T47D (cell line): ENCODE results near the gene TMEM31.

Experiments
- DNase-seq, 2 experiments: peaks; one replicate each; pipeline versions ENCODE4 v3.0.0 to v3.0.0-alpha.2; 2011 to 2012; ENCODE audit warnings: low read depth in 1 of 2, low spot score in 1 of 2
- JUND ChIP-seq: IDR thresholded peaks from 2 replicates; pipeline ENCODE4 v1.6.1; 2012; ENCODE audit warnings: low read depth
- in situ Hi-C: cut with HindIII; loops from 2 replicates; pipeline ENCODE4 v1.10.0; 2016; ENCODE audit warnings: low sequenced_read_pairs, low pct_unique_long_range_greater_than_20kb

Gene TMEM31, protein sequence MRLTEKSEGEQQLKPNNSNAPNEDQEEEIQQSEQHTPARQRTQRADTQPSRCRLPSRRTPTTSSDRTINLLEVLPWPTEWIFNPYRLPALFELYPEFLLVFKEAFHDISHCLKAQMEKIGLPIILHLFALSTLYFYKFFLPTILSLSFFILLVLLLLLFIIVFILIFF

DNA sequence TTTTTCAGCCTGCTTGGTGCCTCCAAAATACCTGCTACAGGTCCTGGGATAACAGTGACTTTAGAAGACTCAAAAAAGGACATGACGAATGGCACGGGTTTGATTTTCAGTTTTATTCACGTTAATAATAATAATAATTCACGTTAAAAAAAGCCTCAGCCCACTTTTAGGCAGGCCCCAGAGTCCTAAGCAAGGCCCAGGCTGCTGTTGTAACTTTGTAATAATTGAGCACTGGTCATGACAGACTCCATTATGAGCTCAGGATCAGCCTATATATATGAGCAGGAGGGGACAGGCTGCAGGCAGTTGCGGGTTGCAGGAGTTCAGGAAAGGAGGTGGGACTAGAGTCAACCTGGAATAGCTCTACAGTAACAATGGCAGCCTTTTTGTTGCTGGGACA, at the start of gene TMEM31:
TSS of gene TMEM31 (plus strand) at position 301 of the 400 bp plus-strand sequence. CDS start 1,350 bp downstream, outside the sequence.
- in situ Hi-C loops = no loop called here
- no peak for DNase-seq
- no peak for TF ChIP-seq JUND

DNA sequence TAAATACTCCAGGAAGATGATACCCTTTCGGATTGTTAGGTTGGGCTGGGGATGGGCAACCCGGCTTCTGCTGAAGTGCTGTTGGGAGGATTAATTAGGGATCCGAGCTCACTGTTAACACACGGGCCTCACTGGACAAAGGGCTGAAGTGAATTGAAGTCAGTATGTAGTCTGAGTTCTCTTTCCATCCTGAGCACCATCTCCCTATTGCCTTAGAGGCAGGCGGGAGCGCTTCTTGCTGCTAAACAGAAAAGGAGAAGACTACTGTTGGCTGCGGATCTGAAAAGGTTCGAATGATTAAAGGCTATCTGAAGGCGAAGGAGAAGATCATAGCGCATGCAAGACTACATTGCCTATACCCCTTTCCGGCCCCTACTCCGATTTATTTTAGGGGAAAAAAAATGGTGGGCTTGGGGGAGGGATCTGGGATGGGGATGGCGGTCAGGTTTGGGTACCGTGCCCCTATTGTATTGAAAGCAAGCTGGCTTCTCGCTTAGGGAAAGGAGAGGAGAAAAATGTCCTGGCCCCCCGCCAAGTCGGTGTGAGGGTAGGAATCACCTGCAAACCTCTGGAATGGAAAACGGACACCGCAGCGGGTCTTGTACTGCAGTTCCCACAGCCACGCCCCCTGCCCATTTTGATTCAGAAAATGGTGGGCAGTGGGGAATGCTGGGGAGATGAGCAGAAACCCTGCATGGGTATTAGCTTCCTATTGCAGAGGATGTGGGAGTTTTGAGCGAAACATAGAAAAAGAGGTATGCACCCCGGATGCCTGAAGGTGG, 46.5 kb upstream of the TMEM31 start:
- TF ChIP-seq JUND = no peak
- no peak for DNase-seq
- in situ Hi-C loops = no loop called here

DNA sequence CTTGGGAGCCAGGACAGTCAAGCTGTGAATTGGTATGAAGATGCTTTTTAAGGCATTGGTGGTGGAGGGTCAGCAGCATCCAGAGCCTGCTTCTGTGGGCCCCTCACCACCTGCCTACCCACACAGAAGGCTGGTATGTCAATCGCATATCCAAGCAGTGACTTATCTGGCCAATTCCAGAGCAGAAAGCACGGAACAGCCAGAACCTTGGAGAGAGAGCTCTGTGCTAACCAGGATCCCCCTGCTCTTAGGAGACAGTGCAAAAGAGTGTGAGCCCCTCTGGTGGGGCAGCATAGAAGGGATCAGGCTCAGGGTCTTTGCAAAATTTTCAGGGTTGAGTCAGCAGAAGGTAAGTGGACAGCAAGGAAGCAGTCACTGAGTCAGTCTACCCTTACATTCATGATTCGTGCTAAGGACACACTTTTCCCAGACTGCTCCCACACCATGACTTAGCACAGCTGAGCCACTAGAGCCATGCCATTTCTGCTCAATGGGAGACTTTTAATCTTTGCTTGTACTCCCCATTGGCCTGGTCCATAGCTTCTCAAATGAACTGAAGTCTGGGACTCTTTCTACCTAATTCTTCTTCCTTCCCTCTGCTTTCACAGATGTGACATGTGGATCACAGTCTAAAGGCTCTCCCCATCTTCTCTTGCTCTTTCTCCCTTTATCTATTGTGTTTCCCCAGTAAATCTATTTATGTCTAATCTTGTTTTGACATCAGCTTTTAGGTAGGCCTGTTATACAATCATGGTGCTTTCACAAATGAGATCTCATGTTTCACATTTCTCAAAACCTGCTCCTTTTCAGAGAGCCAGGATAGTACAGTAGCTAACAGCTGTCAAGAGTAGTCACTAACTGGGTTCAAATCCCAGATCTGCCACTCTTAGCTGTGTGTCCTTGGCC, 44.3 kb upstream of the TMEM31 start:
- in situ Hi-C loops = no loop called here
- no peak for TF ChIP-seq JUND
- no peak for DNase-seq

DNA sequence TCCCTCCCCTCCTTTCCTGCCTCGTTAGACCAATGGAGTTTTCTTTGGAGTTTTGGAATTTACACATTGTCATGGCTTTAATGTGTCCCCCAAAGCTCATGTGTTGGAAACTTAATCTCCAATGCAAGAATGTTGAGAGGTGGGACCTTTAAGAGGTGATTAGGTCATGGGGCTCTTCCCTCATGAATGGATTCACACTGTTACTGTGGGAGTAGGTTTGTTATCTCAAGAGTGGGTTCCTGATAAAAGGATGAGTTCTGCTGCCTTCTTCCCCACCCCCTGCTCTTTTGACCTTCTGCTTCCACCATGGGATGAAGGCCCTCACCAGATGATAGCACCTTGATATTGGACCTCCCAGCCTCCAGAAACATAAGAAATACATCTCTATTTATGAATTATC, 41.0 kb upstream of the TMEM31 start:
- no peak for DNase-seq
- in situ Hi-C loops = no loop called here
- TF ChIP-seq JUND = no peak

DNA sequence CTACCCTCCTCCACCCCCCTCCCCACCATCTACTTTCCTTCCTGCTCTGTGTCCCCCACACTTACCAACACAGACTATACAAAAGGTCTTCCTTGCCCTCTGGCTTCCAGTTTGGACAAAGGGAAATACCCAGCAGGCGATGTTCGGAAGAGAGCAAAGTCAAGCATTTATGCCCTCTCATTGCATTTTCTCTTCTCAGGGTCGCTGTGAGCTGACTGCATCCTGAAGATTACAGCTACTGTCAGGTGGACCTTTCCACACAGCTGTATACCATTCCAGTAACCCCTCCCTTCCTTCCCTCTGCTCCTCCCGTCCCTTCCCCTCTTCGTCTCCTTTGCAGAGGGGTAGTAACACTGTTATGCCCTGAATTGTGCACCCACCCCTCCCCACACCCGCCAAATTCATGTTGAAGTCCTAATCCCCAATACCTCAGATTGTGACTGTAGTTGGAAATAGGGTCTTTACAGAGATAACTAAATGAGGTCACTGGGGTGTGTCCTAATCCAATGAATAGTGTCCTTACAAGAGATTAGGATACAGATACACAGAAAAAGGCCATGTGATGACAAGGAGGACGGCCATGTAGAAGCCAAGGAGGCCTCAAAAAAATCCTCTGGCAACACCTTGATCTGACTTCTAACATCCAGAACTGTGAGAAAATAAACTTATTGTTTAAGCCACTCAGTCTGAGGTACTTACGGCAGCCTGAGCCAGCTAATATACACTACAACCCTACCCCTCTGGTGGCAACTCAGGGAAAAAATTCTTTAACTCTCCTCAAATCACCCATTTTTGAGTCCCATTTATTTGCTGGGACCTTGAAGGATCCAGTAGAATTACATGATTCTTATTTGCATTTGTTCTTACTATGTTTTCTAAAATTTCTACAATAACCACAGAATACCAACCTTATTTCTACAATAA, 35.9 kb upstream of the TMEM31 start:
- no peak for TF ChIP-seq JUND
- DNase-seq = no peak
- in situ Hi-C loops = no loop called here

DNA sequence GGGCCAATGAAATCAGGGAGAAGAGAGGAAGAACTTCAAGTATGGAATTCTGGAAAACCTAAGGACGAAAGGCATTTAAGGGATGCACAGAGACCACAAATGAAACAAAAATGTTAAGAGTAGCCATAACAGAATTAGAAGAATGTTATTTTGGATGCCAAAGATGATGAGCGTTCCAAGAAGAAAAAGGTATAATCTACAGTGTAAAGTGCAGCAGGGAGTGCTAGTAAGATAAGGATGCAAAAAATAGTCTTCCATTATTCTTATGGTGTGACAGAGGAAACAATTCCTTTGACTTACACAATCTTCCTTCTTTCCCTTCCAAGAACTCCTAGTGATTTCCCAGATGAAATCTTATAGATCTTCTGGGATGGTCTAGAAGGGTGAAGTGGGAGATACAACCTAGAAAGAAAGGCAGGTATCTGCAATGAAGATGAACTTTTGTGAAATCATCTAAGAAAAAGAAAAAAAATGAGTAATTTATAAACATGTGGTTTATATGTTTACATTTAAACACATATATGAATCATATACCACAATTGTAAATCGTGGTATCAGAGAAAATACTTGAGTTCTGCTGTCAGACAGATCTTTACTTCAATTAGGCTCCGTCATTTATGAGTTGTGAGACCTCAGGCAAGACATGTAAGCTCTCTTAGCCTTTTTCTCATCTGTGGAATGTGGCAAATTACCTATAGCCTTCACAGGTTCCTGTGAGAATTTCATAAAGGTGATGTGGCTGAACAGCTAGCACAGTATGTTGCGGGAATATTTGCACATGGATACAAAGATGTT, 32.3 kb upstream of the TMEM31 start:
- no peak for DNase-seq
- TF ChIP-seq JUND = no peak
- in situ Hi-C loops = no loop called here

DNA sequence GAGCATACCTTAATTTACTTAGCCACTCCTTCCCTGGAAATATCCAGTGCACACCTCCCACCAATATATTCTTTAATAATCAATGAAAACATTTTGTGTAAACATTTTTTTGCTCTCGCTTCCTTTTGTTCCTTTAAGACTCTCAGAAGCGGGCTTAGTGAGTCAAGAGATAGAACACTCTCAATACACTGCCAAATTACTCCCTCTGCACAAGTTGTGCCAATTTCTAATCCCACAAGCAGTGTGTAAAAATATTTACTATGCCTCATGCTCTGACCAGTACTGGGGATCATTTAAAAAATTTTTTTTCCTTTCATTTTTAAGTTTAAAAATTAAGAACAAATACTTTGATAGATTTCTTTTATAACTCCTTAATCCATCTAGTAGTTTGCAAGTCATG, 29.3 kb upstream of the TMEM31 start:
- in situ Hi-C loops = no loop called here
- TF ChIP-seq JUND = no peak
- DNase-seq = no peak

DNA sequence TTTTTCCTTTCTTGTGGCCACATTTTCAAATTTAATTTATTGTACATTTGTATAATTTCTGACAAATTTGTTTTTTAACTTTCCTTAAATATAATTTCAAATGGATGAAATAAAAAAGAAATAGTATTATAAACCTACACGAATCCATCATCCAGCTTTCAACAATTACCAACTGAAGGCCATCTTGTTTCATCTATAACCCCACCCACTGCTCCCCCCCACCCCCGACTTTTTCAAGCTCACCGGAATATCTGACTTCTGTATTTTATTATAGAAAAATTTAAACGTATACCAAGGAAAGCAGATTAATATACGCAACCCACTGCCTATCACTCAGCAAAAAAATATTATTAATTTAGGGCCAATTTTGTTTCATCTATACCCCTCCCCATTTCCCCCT, 25.3 kb upstream of the TMEM31 start:
- DNase-seq = no peak
- no peak for TF ChIP-seq JUND

DNA sequence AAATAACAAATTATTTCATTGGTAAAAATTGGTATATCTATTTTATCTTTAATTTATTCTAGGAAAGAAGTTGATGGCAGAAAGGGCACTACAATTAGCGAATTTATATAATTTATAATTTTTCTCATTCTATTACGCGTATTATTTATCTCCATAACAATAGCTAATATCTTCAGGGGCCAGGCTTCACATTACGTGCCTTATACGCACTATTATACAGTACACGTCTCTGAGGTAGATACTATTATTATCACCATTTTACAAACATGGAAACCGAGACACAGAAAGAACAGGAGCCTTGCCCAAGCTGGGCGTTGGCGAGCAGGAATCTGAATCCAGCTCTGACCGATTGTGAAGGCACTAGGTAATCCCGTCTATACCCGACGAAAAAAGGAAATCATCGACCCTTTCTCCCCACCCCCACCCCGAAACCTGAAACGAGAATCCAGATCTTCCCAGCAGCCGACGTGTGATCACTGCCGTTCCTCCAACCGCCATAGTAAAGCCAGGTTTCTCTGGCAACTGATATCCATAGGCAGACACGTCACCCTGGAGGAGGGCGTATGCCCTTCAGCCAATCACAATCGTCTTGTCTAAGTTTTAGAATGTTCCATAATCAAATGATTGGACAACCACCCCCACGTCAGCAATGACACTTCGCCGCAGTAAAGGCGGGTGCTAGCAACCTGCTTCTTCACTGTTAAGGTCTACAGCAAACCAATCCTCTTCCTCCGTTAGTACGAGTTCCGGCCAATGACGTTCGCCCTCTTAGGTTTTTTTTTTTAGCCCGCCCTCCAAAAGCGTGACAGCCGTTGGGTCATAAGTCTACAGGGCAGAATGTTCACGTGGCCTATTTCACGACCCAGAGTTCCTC, 24.3 kb upstream of the TMEM31 start, which contains the start of gene MORF4L2:
TSS of gene MORF4L2 (minus strand) at position 501 of the 874 bp plus-strand sequence. CDS start 9,672 bp downstream, outside the sequence.
- in situ Hi-C loops = no loop called here
- DNase-seq = peak; percentile 14 to 96
- no peak for TF ChIP-seq JUND

More for the DNA sequence above, 25.3 kb upstream of the TMEM31 start:
- in situ Hi-C loops = no loop called here

DNA sequence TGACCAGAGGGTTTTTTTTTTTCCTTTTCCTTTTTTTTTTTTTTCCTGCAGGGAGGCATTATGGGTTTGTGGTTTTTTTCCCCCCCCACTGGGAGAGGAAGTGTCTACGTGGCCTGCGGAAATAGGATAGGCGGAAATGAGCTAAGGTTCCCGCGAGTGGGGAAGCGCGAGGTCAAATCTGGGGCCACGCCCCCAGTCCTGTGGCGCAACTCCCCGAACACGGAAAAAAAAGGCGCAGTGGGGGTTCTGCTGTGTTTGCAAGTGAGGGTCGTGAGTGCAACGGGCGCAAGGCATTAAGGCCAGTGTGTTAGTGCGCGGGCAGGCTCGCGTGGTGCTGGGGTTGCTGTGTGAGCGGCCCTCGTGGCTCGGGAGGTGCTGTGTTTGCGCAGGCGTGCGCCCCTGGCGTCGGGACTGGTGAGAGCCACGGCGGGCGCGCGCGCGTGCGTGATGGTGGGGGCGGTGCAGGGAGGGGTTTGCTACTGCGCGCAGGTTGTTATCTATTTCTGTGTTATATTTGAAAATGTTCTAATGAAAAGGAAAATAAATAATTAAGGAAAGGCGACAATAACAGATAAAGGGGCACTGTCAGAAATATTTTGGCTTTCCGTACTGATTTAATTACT, 23.5 kb upstream of the TMEM31 start:
- peak in 1 of 2 experiments; percentile 78 for DNase-seq
- TF ChIP-seq JUND = no peak
- in situ Hi-C loops = no loop called here
